Activated T-helper 17 cell treated with anti-CD3 and anti-CD28 coated beads, Interleukin-2, amount 50 U/mL, for 72 hours (primary cell): ENCODE measurements around the gene HS2ST1. TPM values are rescaled to one million over a fixed set of nuclear protein-coding genes. Genes with fewer than 3 reads are reported as not detected.
A peak's percentile ranks its signal among the peaks of the same experiment; 100 is the strongest.
"Not testable (repeated sequence)": the region's sequence is repeated elsewhere in the genome, so short reads cannot be mapped to it uniquely, and the experiment has no call there.

ENCODE experiments used
- ATAC-seq: fragments of 150-1000 bp; cut with Tn5 transposase; replicated peaks from 2 replicates; pipeline ENCODE4 v1.10.0; 2021; ENCODE audit warnings: mild to moderate bottlenecking, moderate library complexity
- H3K27ac Mint-ChIP-seq: one replicate; pipeline ENCODE4 v1.8.0; 2022; ENCODE audit warnings: mixed read lengths
- H3K27me3 Mint-ChIP-seq: one replicate; pipeline ENCODE4 v1.8.0; 2022; ENCODE audit warnings: mixed read lengths
- H3K36me3 Mint-ChIP-seq: one replicate; pipeline ENCODE4 v1.8.0; 2022; ENCODE audit warnings: low read depth, mild to moderate bottlenecking, mixed read lengths
- H3K4me1 Mint-ChIP-seq: one replicate; pipeline ENCODE4 v1.8.0; 2022; ENCODE audit warnings: mixed read lengths
- H3K4me3 Mint-ChIP-seq: one replicate; pipeline ENCODE4 v1.8.0; 2022; ENCODE audit warnings: mild to moderate bottlenecking, mixed read lengths
- H3K9me3 Mint-ChIP-seq: one replicate; pipeline ENCODE4 v1.8.0; 2022; ENCODE audit warnings: mixed read lengths
- total RNA-seq, 2 donors: library from RNA; stranded (reverse); gene quantifications; one replicate each; pipeline ENCODE4 v1.2.3, GENCODE V29; 2022

HS2ST1 gene
- total RNA-seq, 2 donors from 2014 or later = 12.8 to 18.5 TPM

- H3K27ac Mint-ChIP-seq = no peak overlapping the region
Observed at GRCh38 chr1:87064986-87065385, 150.6 kb downstream of the HS2ST1 start.

GRCh38 chr1:87066708-87067107, 152.3 kb downstream of the HS2ST1 start:
- peaks cover 14% of the 10 kb centered on the region for H3K4me1 Mint-ChIP-seq
- not testable (repeated sequence) for ATAC-seq, H3K4me3 Mint-ChIP-seq, H3K36me3 Mint-ChIP-seq, H3K27me3 Mint-ChIP-seq, H3K27ac Mint-ChIP-seq
- peaks cover 10% of the 10 kb centered on the region for H3K9me3 Mint-ChIP-seq

More at GRCh38 chr1:87064986-87065385, 150.6 kb downstream of the HS2ST1 start:
- H3K4me3 Mint-ChIP-seq = no peak overlapping the region
- H3K27me3 Mint-ChIP-seq = no peaks in the 10 kb centered on the region
- ATAC-seq = no peak
- H3K4me1 Mint-ChIP-seq = peaks cover 16% of the 10 kb centered on the region
- no peaks in the 10 kb centered on the region for H3K36me3 Mint-ChIP-seq
- H3K9me3 Mint-ChIP-seq = peaks cover 10% of the 10 kb centered on the region

GRCh38 chr1:87072411-87072810, 158.0 kb downstream of the HS2ST1 start:
- ATAC-seq = no peak
- no peaks in the 10 kb centered on the region for H3K9me3 Mint-ChIP-seq
- no peaks in the 10 kb centered on the region for H3K27me3 Mint-ChIP-seq
- no peak overlapping the region for H3K27ac Mint-ChIP-seq
- no peak overlapping the region for H3K4me3 Mint-ChIP-seq
- H3K4me1 Mint-ChIP-seq = peaks cover 2% of the 10 kb centered on the region
- H3K36me3 Mint-ChIP-seq = peaks cover 17% of the 10 kb centered on the region

- Mint-ChIP-seq H3K27ac (no peak overlapping the region), H3K4me3 (no peak overlapping the region), H3K27me3 (no peaks in the 10 kb centered on the region), H3K4me1 (peaks cover 6% of the 10 kb centered on the region), H3K36me3 (peaks cover 20% of the 10 kb centered on the region), H3K9me3 (no peaks in the 10 kb centered on the region)
- ATAC-seq = no peak
Observed at GRCh38 chr1:87072904-87073303, 158.5 kb downstream of the HS2ST1 start.

GRCh38 chr1:87074001-87074795, 159.8 kb downstream of the HS2ST1 start:
- no peak overlapping the region for H3K27ac Mint-ChIP-seq
- no peak overlapping the region for H3K4me3 Mint-ChIP-seq
- H3K4me1 Mint-ChIP-seq = peaks cover 12% of the 10 kb centered on the region
- H3K36me3 Mint-ChIP-seq = peaks cover 25% of the 10 kb centered on the region
- no peak for ATAC-seq
- no peaks in the 10 kb centered on the region for H3K27me3 Mint-ChIP-seq
- H3K9me3 Mint-ChIP-seq = no peaks in the 10 kb centered on the region

- ATAC-seq = peak; percentile 94
- Mint-ChIP-seq H3K4me3 (peak overlapping the region; percentile 8), H3K27me3 (no peaks in the 10 kb centered on the region), H3K36me3 (peaks cover 20% of the 10 kb centered on the region), H3K4me1 (peaks cover 12% of the 10 kb centered on the region), H3K27ac (peak overlapping the region; percentile 58), H3K9me3 (no peaks in the 10 kb centered on the region)
Observed at GRCh38 chr1:87077959-87078639, 163.7 kb downstream of the HS2ST1 start.

GRCh38 chr1:87084244-87084836, 169.9 kb downstream of the HS2ST1 start:
- H3K4me3 Mint-ChIP-seq = no peak overlapping the region
- H3K27ac Mint-ChIP-seq = no peak overlapping the region
- H3K27me3 Mint-ChIP-seq = no peaks in the 10 kb centered on the region
- H3K9me3 Mint-ChIP-seq = no peaks in the 10 kb centered on the region
- no peaks in the 10 kb centered on the region for H3K4me1 Mint-ChIP-seq
- H3K36me3 Mint-ChIP-seq = no peaks in the 10 kb centered on the region
- ATAC-seq = no peak

- no peak overlapping the region for H3K27ac Mint-ChIP-seq
- no peaks in the 10 kb centered on the region for H3K36me3 Mint-ChIP-seq
- H3K4me3 Mint-ChIP-seq = no peak overlapping the region
- H3K9me3 Mint-ChIP-seq = no peaks in the 10 kb centered on the region
- no peaks in the 10 kb centered on the region for H3K4me1 Mint-ChIP-seq
- no peak for ATAC-seq
- no peaks in the 10 kb centered on the region for H3K27me3 Mint-ChIP-seq
Observed at GRCh38 chr1:87086120-87086519, 171.7 kb downstream of the HS2ST1 start.

GRCh38 chr1:87089070-87089736, 174.8 kb downstream of the HS2ST1 start:
- ATAC-seq = no peak
- Mint-ChIP-seq H3K4me3 (no peak overlapping the region), H3K9me3 (no peaks in the 10 kb centered on the region), H3K27me3 (no peaks in the 10 kb centered on the region), H3K4me1 (no peaks in the 10 kb centered on the region), H3K27ac (no peak overlapping the region), H3K36me3 (peaks cover 6% of the 10 kb centered on the region)

GRCh38 chr1:87089823-87090222, 175.4 kb downstream of the HS2ST1 start:
- no peaks in the 10 kb centered on the region for H3K27me3 Mint-ChIP-seq
- no peak overlapping the region for H3K4me3 Mint-ChIP-seq
- no peaks in the 10 kb centered on the region for H3K4me1 Mint-ChIP-seq
- peaks cover 6% of the 10 kb centered on the region for H3K36me3 Mint-ChIP-seq
- H3K27ac Mint-ChIP-seq = no peak overlapping the region
- H3K9me3 Mint-ChIP-seq = no peaks in the 10 kb centered on the region
- no peak for ATAC-seq

- no peaks in the 10 kb centered on the region for H3K9me3 Mint-ChIP-seq
- H3K4me3 Mint-ChIP-seq = no peak overlapping the region
- peaks cover 6% of the 10 kb centered on the region for H3K36me3 Mint-ChIP-seq
- no peaks in the 10 kb centered on the region for H3K27me3 Mint-ChIP-seq
- no peaks in the 10 kb centered on the region for H3K4me1 Mint-ChIP-seq
- no peak for ATAC-seq
- no peak overlapping the region for H3K27ac Mint-ChIP-seq
Observed at GRCh38 chr1:87091425-87091824, 177.0 kb downstream of the HS2ST1 start.

GRCh38 chr1:87092846-87093245, 178.4 kb downstream of the HS2ST1 start:
- no peaks in the 10 kb centered on the region for H3K9me3 Mint-ChIP-seq
- H3K36me3 Mint-ChIP-seq = peaks cover 6% of the 10 kb centered on the region
- no peak overlapping the region for H3K4me3 Mint-ChIP-seq
- no peak for ATAC-seq
- H3K4me1 Mint-ChIP-seq = no peaks in the 10 kb centered on the region
- H3K27ac Mint-ChIP-seq = no peak overlapping the region
- H3K27me3 Mint-ChIP-seq = no peaks in the 10 kb centered on the region

- no peaks in the 10 kb centered on the region for H3K4me1 Mint-ChIP-seq
- H3K27me3 Mint-ChIP-seq = no peaks in the 10 kb centered on the region
- H3K27ac Mint-ChIP-seq = no peak overlapping the region
- H3K9me3 Mint-ChIP-seq = no peaks in the 10 kb centered on the region
- no peak for ATAC-seq
- H3K36me3 Mint-ChIP-seq = peaks cover 6% of the 10 kb centered on the region
- H3K4me3 Mint-ChIP-seq = no peak overlapping the region
Observed at GRCh38 chr1:87093286-87093685, 178.9 kb downstream of the HS2ST1 start.

GRCh38 chr1:87094238-87094637, 179.8 kb downstream of the HS2ST1 start:
- H3K9me3 Mint-ChIP-seq = no peaks in the 10 kb centered on the region
- no peak for ATAC-seq

More at GRCh38 chr1:87094238-87094637, 179.8 kb downstream of the HS2ST1 start:
- H3K4me3 Mint-ChIP-seq = no peak overlapping the region
- H3K27ac Mint-ChIP-seq = no peak overlapping the region
- peaks cover 6% of the 10 kb centered on the region for H3K36me3 Mint-ChIP-seq
- H3K27me3 Mint-ChIP-seq = no peaks in the 10 kb centered on the region
- no peaks in the 10 kb centered on the region for H3K4me1 Mint-ChIP-seq
